Renal pelvis (tissue), 4 donors: ENCODE data around the gene PDE5A. TPM values are rescaled to one million over a fixed set of nuclear protein-coding genes. Genes with fewer than 3 reads are reported as not detected.
"Not testable (repeated sequence)": the region's sequence is repeated elsewhere in the genome, so short reads cannot be mapped to it uniquely, and the experiment has no call there.

Source experiments
- DNase-seq: peaks from one replicate; pipeline ENCODE4 v3.0.0-alpha.2; 2013
- polyA plus RNA-seq, 3 donors: library from polyadenylated mRNA; unstranded; fragments of 120-200 nt; gene quantifications; one replicate each; pipeline ENCODE4 v1.2.1, GENCODE V29; 2013; ENCODE audit not compliant: insufficient read length in 3 of 3

PDE5A gene
- polyA plus RNA-seq, 3 donors: 36.6 to 48.7 (median 40.5) TPM

GRCh38 chr4:119479180-119479808 is 149.3 kb downstream of the PDE5A start:
- no peak for DNase-seq

- DNase-seq: no peak
These were observed 150.0 kb downstream of the PDE5A start for GRCh38 chr4:119478446-119479179.

- DNase-seq: no peak
These were observed 151.1 kb downstream of the PDE5A start for GRCh38 chr4:119477412-119478053.

GRCh38 chr4:119471259-119471658 is 157.3 kb downstream of the PDE5A start:
- DNase-seq: no peak

- not testable (repeated sequence) for DNase-seq
These were observed 157.9 kb downstream of the PDE5A start for GRCh38 chr4:119470737-119471063.

- DNase-seq: not testable (repeated sequence)
These were observed 158.4 kb downstream of the PDE5A start for GRCh38 chr4:119470021-119470736.

GRCh38 chr4:119469039-119469438 is 159.6 kb downstream of the PDE5A start:
- not testable (repeated sequence) for DNase-seq

GRCh38 chr4:119462733-119463132 is 165.9 kb downstream of the PDE5A start:
- DNase-seq: not testable (repeated sequence)

GRCh38 chr4:119455734-119456133 is 172.9 kb downstream of the PDE5A start:
- DNase-seq: peak; percentile 51

GRCh38 chr4:119454491-119455270 is 173.9 kb downstream of the PDE5A start:
- DNase-seq: peak; percentile 96

- DNase-seq: not testable (repeated sequence)
These were observed 174.5 kb downstream of the PDE5A start for GRCh38 chr4:119454151-119454490.

- not testable (repeated sequence) for DNase-seq
These were observed 175.3 kb downstream of the PDE5A start for GRCh38 chr4:119453286-119453685.

GRCh38 chr4:119449851-119450250 is 178.8 kb downstream of the PDE5A start:
- not testable (repeated sequence) for DNase-seq
